Hepatocyte (in vitro differentiated cells): ENCODE data around the gene FOXA2.

Experiments
- CTCF ChIP-seq: fragments of 200-600 bp; sonication (generic); IDR thresholded peaks from 2 replicates; pipeline ENCODE4 v1.5.1; 2016; ENCODE audit warnings: antibody characterized with exemption, mild to moderate bottlenecking; ENCODE audit not compliant: poor library complexity
- EZH2 ChIP-seq: fragments of 200-600 bp; sonication (generic); IDR thresholded peaks from 2 replicates; pipeline ENCODE4 v1.6.1; 2016; ENCODE audit warnings: antibody characterized with exemption, mild to moderate bottlenecking, borderline replicate concordance

GRCh38 chr20:22561965-22562577 lies 22.3 kb downstream of the FOXA2 start:
- no peak for TF ChIP-seq EZH2
- no peak for TF ChIP-seq CTCF
